Kidney (tissue), 14 donors: ENCODE data around the gene RPL41. TPM values are rescaled to one million over a fixed set of nuclear protein-coding genes. Genes with fewer than 3 reads are reported as not detected.
"Not testable (repeated sequence)": the region's sequence is repeated elsewhere in the genome, so short reads cannot be mapped to it uniquely, and the experiment has no call there.

Experiments
- DNase-seq, 5 donors: peaks; one replicate each; pipeline ENCODE4 v3.0.0-alpha.2; 2013 to 2020
- FAIRE-seq: peaks from 2 replicates; lab custom pipeline; 2012; peaks lifted over from hg19 to GRCh38; lab: Jason Lieb, UNC
- H3K27ac ChIP-seq, 2 donors: one replicate each; pipeline ENCODE4 v1.7.0; 2013; ENCODE audit warnings: low read depth in 2 of 2, low read length in 2 of 2, inconsistent platforms in 1 of 2
- H3K27me3 ChIP-seq: one replicate; pipeline ENCODE4 v1.7.1; 2013; ENCODE audit warnings: low read length, inconsistent platforms; ENCODE audit not compliant: control insufficient read depth, insufficient read depth
- H3K36me3 ChIP-seq, 3 donors: one replicate each; pipeline versions ENCODE4 v1.7.0 to v1.7.1; 2013; ENCODE audit warnings: low read length in 3 of 3, control low read depth in 1 of 3, inconsistent platforms in 1 of 3; ENCODE audit not compliant: insufficient read depth in 3 of 3, control insufficient read depth in 2 of 3
- H3K4me1 ChIP-seq, 3 donors: one replicate each; pipeline versions ENCODE4 v1.7.0 to v1.7.1; 2013; ENCODE audit warnings: low read length in 3 of 3, inconsistent platforms in 1 of 3, low read depth in 1 of 3; ENCODE audit not compliant: control insufficient read depth in 2 of 3, insufficient read depth in 2 of 3
- H3K4me3 ChIP-seq, 3 donors: one replicate each; pipeline versions ENCODE4 v1.7.0 to v1.8.1; 2013; ENCODE audit warnings: low read length in 3 of 3, control low read depth in 1 of 3, inconsistent platforms in 1 of 3
- H3K9ac ChIP-seq, 3 donors: one replicate each; pipeline versions ENCODE4 v1.7.0 to v1.7.1; 2013; ENCODE audit warnings: low read length in 3 of 3, control low read depth in 1 of 3, inconsistent platforms in 1 of 3
- H3K9me3 ChIP-seq, 3 donors: one replicate each; pipeline versions ENCODE4 v1.7.0 to v1.7.1; 2013; ENCODE audit warnings: low read length in 3 of 3, control low read depth in 1 of 3, inconsistent platforms in 1 of 3; ENCODE audit not compliant: control insufficient read depth in 2 of 3, insufficient read depth in 1 of 3
- CTCF ChIP-seq: IDR thresholded peaks from 3 replicates; pipeline ENCODE4 v1.5.1; 2012; ENCODE audit warnings: mild to moderate bottlenecking, moderate library complexity, borderline replicate concordance; ENCODE audit not compliant: insufficient read depth; ENCODE audit errors: extremely low read depth
- intact Hi-C: fragments of 100-400 bp; cut with DNase I; formaldehyde crosslinking; loops from one replicate; pipeline ENCODE4 v1.11.1; 2022
- polyA plus RNA-seq: library from polyadenylated mRNA; stranded (reverse); fragments of 350-450 nt; fragmentation: Illumina TruSeq; extraction: RNeasy Lipid Tissue Mini Kit (QIAGEN cat#74804); gene quantifications from one replicate; pipeline ENCODE4 v1.2.3, GENCODE V29; 2014; ENCODE audit warnings: low read depth, low replicate concordance; ENCODE audit not compliant: insufficient read depth
- total RNA-seq: library from RNA; stranded (reverse); fragmentation: NEBNext Ultra II Directional; extraction: Animal tissue kit (Norgen Biotek cat#: 25700); gene quantifications from one replicate; pipeline ENCODE4 v1.2.1, GENCODE V29; 2021
- donor health status: control.
- donor health status: control.
- donor health status: control.
- donor health status: control.
- donor health status: control.
- donor health status: DM: yes; HTN: yes; CAD: no.
- donor health status: Normal renal cell carcinoma (clear cell type).

RPL41 gene
- total and polyA plus RNA-seq, 2 donors from 2014 or later, result 2,987 to 5,602 TPM

GRCh38 chr12:56074396-56074795 is 42.0 kb upstream of the RPL41 start:
- no peak overlapping the region for H3K27ac ChIP-seq
- H3K36me3 ChIP-seq, result no peaks in the 10 kb centered on the region
- TF ChIP-seq CTCF, result no peak
- H3K9me3 ChIP-seq, result no peaks in the 10 kb centered on the region
- no peak overlapping the region for H3K4me3 ChIP-seq
- intact Hi-C loops, result no loop called here
- H3K27me3 ChIP-seq, result no peaks in the 10 kb centered on the region
- H3K4me1 ChIP-seq, result peaks cover 0 to 4% (median 3%) of the 10 kb centered on the region in 3 donors
- H3K9ac ChIP-seq, result no peak overlapping the region
- DNase-seq, result no peak
- FAIRE-seq, result no peak

DNA sequence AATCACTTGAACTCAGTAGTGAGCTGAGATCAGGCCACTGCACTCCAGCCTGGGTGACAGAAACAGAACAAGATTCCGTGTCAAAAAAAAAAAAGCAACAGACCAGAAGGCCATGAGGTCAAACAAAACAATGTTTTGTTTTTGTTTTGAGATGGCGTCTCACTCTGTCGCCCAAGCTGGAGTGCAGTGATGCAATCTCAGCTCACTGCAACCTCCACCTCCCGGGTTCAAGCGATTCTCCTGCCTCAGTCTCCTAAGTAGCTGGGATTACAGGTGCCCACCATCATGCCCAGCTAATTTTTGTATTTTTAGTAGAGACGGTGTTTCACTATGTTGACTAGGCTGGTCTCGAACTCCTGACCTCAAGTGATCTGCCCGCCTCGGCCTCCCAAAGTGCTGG is 38.5 kb upstream of the RPL41 start:
- FAIRE-seq, intact Hi-C loops, H3K4me3 ChIP-seq: not testable (repeated sequence)

GRCh38 chr12:56078427-56078826 is 38.0 kb upstream of the RPL41 start:
- TF ChIP-seq CTCF, result no peak
- H3K27me3 ChIP-seq, result no peaks in the 10 kb centered on the region
- FAIRE-seq (no peak), DNase-seq (peak in 1 of 5 donors; percentile 18)
- H3K4me3 ChIP-seq, result peak overlapping the region in 2 of 3 donors; percentile 11 to 79
- peak overlapping the region; percentile 82 to 93 for H3K27ac ChIP-seq
- H3K4me1 ChIP-seq, result peaks cover 4 to 7% (median 6%) of the 10 kb centered on the region in 3 donors
- intact Hi-C loops, result no loop called here
- H3K9me3 ChIP-seq, result no peaks in the 10 kb centered on the region
- no peaks in the 10 kb centered on the region for H3K36me3 ChIP-seq
- peak overlapping the region in 1 of 3 donors; percentile 84 for H3K9ac ChIP-seq

More for the DNA sequence above, 38.5 kb upstream of the RPL41 start:
- not testable (repeated sequence) for H3K9me3 ChIP-seq, H3K9ac ChIP-seq, H3K4me1 ChIP-seq, H3K27ac ChIP-seq, DNase-seq, H3K27me3 ChIP-seq, H3K36me3 ChIP-seq

- H3K4me1 ChIP-seq, result peaks cover 4 to 13% (median 7%) of the 10 kb centered on the region in 3 donors
- FAIRE-seq, result no peak
- peaks cover 0 to 7% (median 3%) of the 10 kb centered on the region in 3 donors for H3K36me3 ChIP-seq
- H3K4me3 ChIP-seq, result peak overlapping the region; percentile 57 to 79 (median 71)
- no peaks in the 10 kb centered on the region for H3K27me3 ChIP-seq
- peak; percentile 70 for TF ChIP-seq CTCF
- intact Hi-C loops, result no loop called here
- H3K9ac ChIP-seq, result peak overlapping the region in 2 of 3 donors; percentile 35 to 84
- no peaks in the 10 kb centered on the region for H3K9me3 ChIP-seq
- DNase-seq, result peak; percentile 92 to 95 (median 93)
- peak overlapping the region; percentile 82 to 93 for H3K27ac ChIP-seq
Observed at GRCh38 chr12:56078931-56079722, 37.3 kb upstream of the RPL41 start.
